OCI-LY7 (cell line): ENCODE data around the gene GGACT.

Experiments
- EZH2phosphoT487 ChIP-seq: fragments of 200-600 bp; sonication (generic); IDR thresholded peaks from 2 replicates; pipeline ENCODE4 v1.6.1; 2018; ENCODE audit warnings: low read depth, borderline replicate concordance, mild to moderate bottlenecking, mixed run types, antibody characterized with exemption, low read length, moderate library complexity, mixed read lengths
- TF ChIP-seq, protein P1 (sequence below): fragments of 200-600 bp; sonication (generic); conservative IDR thresholded peaks from 2 replicates; pipeline ENCODE4 v1.5.1; 2014; ENCODE audit warnings: mild to moderate bottlenecking, antibody characterized with exemption, low read length, moderate library complexity, mixed read lengths

DNA sequence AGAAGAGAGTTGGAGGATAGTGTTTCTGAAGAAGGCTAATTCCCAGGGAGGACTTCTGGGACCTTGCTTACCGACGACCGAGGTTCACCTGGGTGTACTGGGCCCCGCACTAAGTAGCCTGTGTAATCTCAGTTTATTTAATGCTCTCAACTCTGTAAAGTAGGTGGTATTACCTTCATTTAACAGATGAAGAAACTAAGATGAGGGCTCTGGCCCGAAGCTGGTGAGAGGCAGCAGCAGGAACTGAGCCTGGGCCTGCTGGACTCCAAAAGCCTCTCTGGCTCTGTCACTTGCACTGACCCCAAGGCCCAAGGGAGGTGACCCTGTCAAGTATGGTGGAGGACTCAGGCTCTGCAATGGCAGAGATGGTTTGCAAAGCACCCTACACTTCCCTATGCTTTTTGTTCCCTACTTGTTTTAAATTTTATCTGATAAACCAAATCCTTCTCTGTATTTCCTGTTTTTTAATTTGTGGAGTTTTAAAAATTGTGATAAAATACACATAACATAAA, 50.6 kb downstream of the GGACT start:
- TF ChIP-seq, protein P1, sequence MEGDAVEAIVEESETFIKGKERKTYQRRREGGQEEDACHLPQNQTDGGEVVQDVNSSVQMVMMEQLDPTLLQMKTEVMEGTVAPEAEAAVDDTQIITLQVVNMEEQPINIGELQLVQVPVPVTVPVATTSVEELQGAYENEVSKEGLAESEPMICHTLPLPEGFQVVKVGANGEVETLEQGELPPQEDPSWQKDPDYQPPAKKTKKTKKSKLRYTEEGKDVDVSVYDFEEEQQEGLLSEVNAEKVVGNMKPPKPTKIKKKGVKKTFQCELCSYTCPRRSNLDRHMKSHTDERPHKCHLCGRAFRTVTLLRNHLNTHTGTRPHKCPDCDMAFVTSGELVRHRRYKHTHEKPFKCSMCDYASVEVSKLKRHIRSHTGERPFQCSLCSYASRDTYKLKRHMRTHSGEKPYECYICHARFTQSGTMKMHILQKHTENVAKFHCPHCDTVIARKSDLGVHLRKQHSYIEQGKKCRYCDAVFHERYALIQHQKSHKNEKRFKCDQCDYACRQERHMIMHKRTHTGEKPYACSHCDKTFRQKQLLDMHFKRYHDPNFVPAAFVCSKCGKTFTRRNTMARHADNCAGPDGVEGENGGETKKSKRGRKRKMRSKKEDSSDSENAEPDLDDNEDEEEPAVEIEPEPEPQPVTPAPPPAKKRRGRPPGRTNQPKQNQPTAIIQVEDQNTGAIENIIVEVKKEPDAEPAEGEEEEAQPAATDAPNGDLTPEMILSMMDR: no peak
- no peak for TF ChIP-seq EZH2phosphoT487
